ENCODE data around the gene GPR62. TPM values are rescaled to one million over a fixed set of nuclear protein-coding genes. Genes with fewer than 3 reads are reported as not detected.

GPR62 gene
- total RNA-seq, 1 experiment from 2014 or later: not detected

DNA sequence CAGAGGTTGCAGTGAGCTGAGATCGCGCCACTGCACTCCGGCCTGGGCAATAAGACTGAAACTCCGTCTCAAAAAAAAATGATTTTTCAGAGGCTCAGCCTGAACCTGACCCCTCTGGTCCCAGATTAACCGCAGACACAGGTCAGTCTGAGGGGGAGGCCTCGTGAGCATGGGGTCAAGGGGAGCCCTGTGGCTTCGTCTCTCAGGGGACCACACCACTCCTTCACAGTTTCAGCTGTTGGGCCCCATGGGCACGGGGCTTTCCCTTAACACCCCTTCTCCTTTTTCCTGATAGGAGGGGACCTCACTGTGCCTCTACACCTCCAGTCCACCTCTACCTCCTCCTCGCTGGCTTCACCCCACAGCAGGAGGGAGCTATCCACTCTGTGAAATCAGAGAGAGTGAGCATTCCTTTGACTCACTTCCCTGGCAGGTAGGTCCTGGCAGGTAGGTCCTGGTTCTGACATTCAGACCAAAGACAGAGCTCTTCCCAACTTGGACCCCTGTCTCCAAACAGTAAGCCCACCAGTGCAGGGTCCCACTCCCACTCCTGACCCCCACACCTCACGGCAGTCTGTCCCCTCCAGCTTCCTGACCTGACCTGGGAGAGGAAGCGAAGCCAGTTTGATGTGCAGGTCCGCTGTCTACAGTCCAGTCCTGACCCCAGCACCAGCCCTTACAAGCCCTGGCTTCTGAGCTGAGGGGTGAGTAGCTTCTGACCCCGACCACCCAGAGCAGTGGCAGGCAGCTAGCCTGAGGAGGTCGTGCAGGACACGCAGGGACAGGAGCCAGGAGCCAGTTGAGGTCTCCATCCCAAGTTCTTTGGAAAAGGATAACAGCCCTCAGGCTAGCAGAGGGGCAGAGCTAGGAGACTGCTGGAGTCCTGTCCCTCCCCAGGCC, 22.5 kb upstream of the GPR62 start:
- no peaks in the 10 kb centered on the region for H3K4me1 ChIP-seq (replicated peaks; ENCODE audit: insufficient read depth)
- no peaks in the 10 kb centered on the region; the same call in 1 of the 2 replicates for H4K20me1 ChIP-seq (ENCODE audit: insufficient read depth)
- H3K9me3 ChIP-seq (ENCODE audit: insufficient read depth, low read depth): no peaks in the 10 kb centered on the region
- no TSS peak for BruUV-seq (replicated peaks)
- H3K79me2 ChIP-seq (ENCODE audit: low read depth): no peaks in the 10 kb centered on the region
- H3K27ac ChIP-seq: no peak overlapping the region
- intact Hi-C loops (cut with micrococcal nuclease; ENCODE audit: unreplicated experiment): no loop called here
- no peak for TF ChIP-seq EZH2 (IDR thresholded peaks at IDR 0.05; ENCODE audit: low read depth)
- TF ChIP-seq, protein P1, sequence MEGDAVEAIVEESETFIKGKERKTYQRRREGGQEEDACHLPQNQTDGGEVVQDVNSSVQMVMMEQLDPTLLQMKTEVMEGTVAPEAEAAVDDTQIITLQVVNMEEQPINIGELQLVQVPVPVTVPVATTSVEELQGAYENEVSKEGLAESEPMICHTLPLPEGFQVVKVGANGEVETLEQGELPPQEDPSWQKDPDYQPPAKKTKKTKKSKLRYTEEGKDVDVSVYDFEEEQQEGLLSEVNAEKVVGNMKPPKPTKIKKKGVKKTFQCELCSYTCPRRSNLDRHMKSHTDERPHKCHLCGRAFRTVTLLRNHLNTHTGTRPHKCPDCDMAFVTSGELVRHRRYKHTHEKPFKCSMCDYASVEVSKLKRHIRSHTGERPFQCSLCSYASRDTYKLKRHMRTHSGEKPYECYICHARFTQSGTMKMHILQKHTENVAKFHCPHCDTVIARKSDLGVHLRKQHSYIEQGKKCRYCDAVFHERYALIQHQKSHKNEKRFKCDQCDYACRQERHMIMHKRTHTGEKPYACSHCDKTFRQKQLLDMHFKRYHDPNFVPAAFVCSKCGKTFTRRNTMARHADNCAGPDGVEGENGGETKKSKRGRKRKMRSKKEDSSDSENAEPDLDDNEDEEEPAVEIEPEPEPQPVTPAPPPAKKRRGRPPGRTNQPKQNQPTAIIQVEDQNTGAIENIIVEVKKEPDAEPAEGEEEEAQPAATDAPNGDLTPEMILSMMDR (conservative IDR thresholded peaks at IDR 0.05): no peak
- H3K36me3 ChIP-seq (ENCODE audit: low read depth): no peaks in the 10 kb centered on the region
- no peak overlapping the region for H3K4me2 ChIP-seq
- ChIA-PET CTCF (no interaction called here), POLR2A (ENCODE audit: unreplicated experiment) (interaction anchor here (0.6 kb wide), 1 partner anchor 66 kb away, joined by 9 read pairs; no protein-coding TSS in a partner anchor)
- DNase-seq: no peak
- no peaks in the 10 kb centered on the region for H3F3A ChIP-seq (ENCODE audit: insufficient read depth, low read depth)
- H3K27me3 ChIP-seq (ENCODE audit: insufficient read depth, low read depth): no peaks in the 10 kb centered on the region
- H3K4me3 ChIP-seq: no peak overlapping the region
- H3K9me2 ChIP-seq (ENCODE audit: insufficient read depth): no peaks in the 10 kb centered on the region
- H2AFZ ChIP-seq: no peak overlapping the region

DNA sequence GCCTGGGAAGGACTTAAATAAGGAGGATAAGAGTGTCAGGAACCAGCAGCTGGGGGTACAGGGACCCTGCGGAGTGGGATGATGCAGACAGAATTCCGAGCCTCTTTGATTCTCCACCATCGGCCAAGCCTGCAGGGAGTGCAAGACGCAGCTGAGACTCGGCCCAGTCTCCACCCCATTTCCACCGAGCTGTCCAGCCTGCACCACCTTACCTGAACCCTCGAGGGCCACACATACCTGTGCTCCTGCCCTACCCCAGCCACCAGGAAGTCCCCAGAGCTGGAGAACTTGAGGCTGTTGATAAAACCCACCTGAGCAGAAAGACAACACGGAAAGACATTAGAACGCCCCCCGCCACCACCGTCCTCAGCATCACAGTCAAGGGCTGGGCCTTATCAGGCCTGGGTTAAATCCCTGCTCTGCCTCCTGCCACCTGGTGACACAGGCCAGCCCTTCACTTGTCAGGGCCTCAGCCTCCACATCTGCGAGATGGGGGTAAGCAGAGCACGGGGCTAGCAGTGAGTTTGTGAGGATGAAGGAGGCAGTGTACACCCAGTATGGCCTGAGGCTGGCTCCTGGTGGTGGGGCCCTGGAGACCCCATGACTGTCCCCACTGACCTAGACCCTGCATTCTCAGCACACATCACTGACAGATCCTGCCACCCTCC, 21.6 kb upstream of the GPR62 start:
- Histone ChIP-seq H4K20me1 (ENCODE audit: insufficient read depth) (no peaks in the 10 kb centered on the region; the same call in 1 of the 2 replicates), H2AFZ (no peak overlapping the region), H3K4me1 (replicated peaks; ENCODE audit: insufficient read depth) (no peaks in the 10 kb centered on the region), H3K36me3 (ENCODE audit: low read depth) (no peaks in the 10 kb centered on the region; the same call in 1 of the 2 replicates), H3K4me3 (no peak overlapping the region), H3K9me2 (ENCODE audit: insufficient read depth) (no peaks in the 10 kb centered on the region), H3K79me2 (ENCODE audit: low read depth) (no peaks in the 10 kb centered on the region), H3K27ac (no peak overlapping the region), H3F3A (ENCODE audit: insufficient read depth, low read depth) (no peaks in the 10 kb centered on the region), H3K9me3 (ENCODE audit: insufficient read depth, low read depth) (no peaks in the 10 kb centered on the region), H3K27me3 (ENCODE audit: insufficient read depth, low read depth) (no peaks in the 10 kb centered on the region), H3K4me2 (no peak overlapping the region)
- POLR2A ChIA-PET (ENCODE audit: unreplicated experiment): no interaction called here
- no peak for DNase-seq
- TF ChIP-seq, protein P1 (conservative IDR thresholded peaks at IDR 0.05): no peak
- no peak for TF ChIP-seq EZH2 (IDR thresholded peaks at IDR 0.05; ENCODE audit: low read depth)
- no TSS peak for BruUV-seq (replicated peaks)
- intact Hi-C loops (cut with micrococcal nuclease; ENCODE audit: unreplicated experiment): no loop called here
- CTCF ChIA-PET: no interaction called here

DNA sequence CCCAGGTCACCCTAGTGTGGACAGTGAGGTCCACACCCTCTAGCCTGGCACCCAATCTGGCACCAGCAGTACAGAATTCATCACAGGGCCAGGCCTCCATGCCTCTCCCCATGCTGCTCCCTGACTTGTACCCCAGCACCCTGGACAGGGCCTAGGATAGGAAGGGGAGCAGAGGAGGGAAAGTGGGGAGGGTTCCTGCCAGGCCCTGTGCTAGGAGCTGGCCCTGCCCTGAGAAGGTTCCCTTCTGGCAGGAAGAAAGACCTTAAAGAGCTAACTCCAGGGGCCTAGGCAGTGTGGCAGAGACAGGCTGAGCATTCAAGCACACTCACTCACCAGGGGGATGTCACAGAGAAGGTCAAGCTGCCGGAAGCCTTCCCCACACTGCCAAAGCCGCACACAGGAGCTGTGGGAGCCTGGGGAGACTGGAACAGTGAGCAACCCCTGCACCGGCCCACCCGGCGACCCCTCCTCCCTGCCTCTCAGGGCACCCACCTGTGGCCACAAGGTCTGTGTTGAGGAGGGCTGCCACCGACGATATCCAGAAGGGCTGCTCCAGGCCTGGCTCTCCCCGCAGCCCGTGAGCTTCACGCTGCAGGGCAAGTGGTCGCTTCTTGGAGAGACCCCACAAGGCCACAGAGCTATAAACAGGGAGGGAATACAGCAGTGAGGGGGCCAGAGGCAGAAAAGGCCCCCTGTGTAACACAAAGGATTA, 20.9 kb upstream of the GPR62 start:
- intact Hi-C loops (cut with micrococcal nuclease; ENCODE audit: unreplicated experiment): no loop called here
- no peak for DNase-seq
- no peak overlapping the region for H3K27ac ChIP-seq
- no peak overlapping the region for H3K4me3 ChIP-seq
- no peaks in the 10 kb centered on the region; the same call in 1 of the 2 replicates for H4K20me1 ChIP-seq (ENCODE audit: insufficient read depth)
- no TSS peak for BruUV-seq (replicated peaks)
- ChIA-PET POLR2A (ENCODE audit: unreplicated experiment) (no interaction called here), CTCF (no interaction called here)
- H3K79me2 ChIP-seq (ENCODE audit: low read depth): peaks cover 3% of the 10 kb centered on the region; the same call in 1 of the 2 replicates
- no peak overlapping the region for H3K4me2 ChIP-seq
- TF ChIP-seq, protein P1 (conservative IDR thresholded peaks at IDR 0.05): no peak
- no peak for TF ChIP-seq EZH2 (IDR thresholded peaks at IDR 0.05; ENCODE audit: low read depth)
- H3K9me3 ChIP-seq (ENCODE audit: insufficient read depth, low read depth): no peaks in the 10 kb centered on the region
- no peaks in the 10 kb centered on the region for H3K4me1 ChIP-seq (replicated peaks; ENCODE audit: insufficient read depth)
- H3F3A ChIP-seq (ENCODE audit: insufficient read depth, low read depth): no peaks in the 10 kb centered on the region
- no peaks in the 10 kb centered on the region for H3K27me3 ChIP-seq (ENCODE audit: insufficient read depth, low read depth)
- no peaks in the 10 kb centered on the region for H3K9me2 ChIP-seq (ENCODE audit: insufficient read depth)
- no peaks in the 10 kb centered on the region; the same call in 1 of the 2 replicates for H3K36me3 ChIP-seq (ENCODE audit: low read depth)
- no peak overlapping the region for H2AFZ ChIP-seq
